Gastroesophageal sphincter (tissue), 3 donors: Measurements from ENCODE around the gene RIPOR2.

Experiments
- EP300 ChIP-seq: sonication (generic); formaldehyde crosslinking; IDR thresholded peaks from one replicate; pipeline ENCODE4 v1.6.1; 2017; ENCODE audit warnings: antibody characterized with exemption, mild to moderate bottlenecking
- POLR2A ChIP-seq, 2 donors: fragments of 450-650 bp; IDR thresholded peaks; one replicate each; pipeline ENCODE4 v1.6.1; 2017; ENCODE audit warnings: antibody characterized with exemption in 2 of 2, mild to moderate bottlenecking in 2 of 2, moderate library complexity in 1 of 2
- POLR2AphosphoS5 ChIP-seq: sonication (generic); formaldehyde crosslinking; IDR thresholded peaks from one replicate; pipeline ENCODE4 v1.6.1; 2017; ENCODE audit warnings: antibody characterized with exemption
- TF ChIP-seq, protein P1 (sequence below), 4 experiments: fragments of 200-600 bp in 2 of 4; fragments of 450-650 bp in 2 of 4; sonication (generic) in 1 of 4; IDR thresholded peaks; one replicate each; pipeline ENCODE4 v1.5.1; 2017 to 2019; ENCODE audit warnings: antibody characterized with exemption in 4 of 4, mild to moderate bottlenecking in 2 of 4, moderate library complexity in 2 of 4

DNA sequence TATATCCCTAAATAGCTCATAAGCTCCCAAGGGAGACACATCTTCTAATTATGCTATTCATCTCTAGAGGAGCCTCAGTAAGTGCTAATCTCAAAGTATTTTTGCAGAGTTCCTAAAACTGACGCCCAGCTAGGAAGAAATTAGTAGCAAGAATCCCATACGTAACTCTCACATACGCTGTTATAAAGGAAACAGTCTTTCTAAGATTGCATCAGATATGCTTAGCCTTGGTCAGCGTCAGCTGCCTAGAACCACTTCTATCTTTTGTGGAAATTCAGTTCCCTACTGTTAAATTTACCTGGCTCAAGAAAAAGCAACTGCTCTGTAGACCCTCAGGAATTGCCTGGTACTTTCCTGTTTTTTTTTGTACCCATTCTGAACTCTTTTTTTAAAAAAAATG, 13.6 kb downstream of the RIPOR2 start:
- TF ChIP-seq, protein P1, sequence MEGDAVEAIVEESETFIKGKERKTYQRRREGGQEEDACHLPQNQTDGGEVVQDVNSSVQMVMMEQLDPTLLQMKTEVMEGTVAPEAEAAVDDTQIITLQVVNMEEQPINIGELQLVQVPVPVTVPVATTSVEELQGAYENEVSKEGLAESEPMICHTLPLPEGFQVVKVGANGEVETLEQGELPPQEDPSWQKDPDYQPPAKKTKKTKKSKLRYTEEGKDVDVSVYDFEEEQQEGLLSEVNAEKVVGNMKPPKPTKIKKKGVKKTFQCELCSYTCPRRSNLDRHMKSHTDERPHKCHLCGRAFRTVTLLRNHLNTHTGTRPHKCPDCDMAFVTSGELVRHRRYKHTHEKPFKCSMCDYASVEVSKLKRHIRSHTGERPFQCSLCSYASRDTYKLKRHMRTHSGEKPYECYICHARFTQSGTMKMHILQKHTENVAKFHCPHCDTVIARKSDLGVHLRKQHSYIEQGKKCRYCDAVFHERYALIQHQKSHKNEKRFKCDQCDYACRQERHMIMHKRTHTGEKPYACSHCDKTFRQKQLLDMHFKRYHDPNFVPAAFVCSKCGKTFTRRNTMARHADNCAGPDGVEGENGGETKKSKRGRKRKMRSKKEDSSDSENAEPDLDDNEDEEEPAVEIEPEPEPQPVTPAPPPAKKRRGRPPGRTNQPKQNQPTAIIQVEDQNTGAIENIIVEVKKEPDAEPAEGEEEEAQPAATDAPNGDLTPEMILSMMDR (IDR thresholded peaks at IDR 0.05) = no peak
- TF ChIP-seq POLR2A (IDR thresholded peaks at IDR 0.05) = no peak
- no peak for TF ChIP-seq POLR2AphosphoS5
- TF ChIP-seq EP300 = no peak
